SU-DHL-6 (cell line): ENCODE data around the gene HMCES.

ENCODE experiments used
- H2AFZ ChIP-seq: fragments of 200-600 bp; sonication (generic); 2 replicates; pipeline ENCODE4 v1.6.1; 2014; ENCODE audit warnings: low read depth, mild to moderate bottlenecking, moderate library complexity, mixed read lengths, antibody characterized with exemption, low read length; ENCODE audit not compliant: severe bottlenecking
- H3F3A ChIP-seq: fragments of 200-600 bp; shearing (Covaris generic); 2 replicates; pipeline ENCODE4 v1.6.0; 2016; ENCODE audit warnings: antibody characterized with exemption, mild to moderate bottlenecking; ENCODE audit not compliant: insufficient read depth
- H3K27ac ChIP-seq: fragments of 200-600 bp; sonication (generic); 2 replicates; pipeline ENCODE4 v1.5.1; 2016; ENCODE audit warnings: low read depth, mild to moderate bottlenecking, low read length, moderate library complexity, mixed read lengths
- H3K27me3 ChIP-seq: fragments of 200-600 bp; sonication (generic), shearing (Covaris generic); 2 replicates; pipeline ENCODE4 v1.6.0; 2014; ENCODE audit warnings: mild to moderate bottlenecking, low read length
- H3K36me3 ChIP-seq: fragments of 200-600 bp; sonication (generic); 2 replicates; pipeline ENCODE4 v1.6.1; 2014; ENCODE audit warnings: mild to moderate bottlenecking, low read length, mixed read lengths
- H3K4me2 ChIP-seq: fragments of 300-600, 200-600 bp; shearing (Covaris generic), sonication (generic); 2 replicates; pipeline ENCODE4 v1.6.0; 2014; ENCODE audit warnings: low read length, low read depth, mild to moderate bottlenecking; ENCODE audit not compliant: poor library complexity, severe bottlenecking
- H3K4me3 ChIP-seq: fragments of 200-600 bp; sonication (generic); 2 replicates; pipeline ENCODE4 v1.5.1; 2014; ENCODE audit warnings: antibody characterized with exemption, low read length, mild to moderate bottlenecking, mixed read lengths; ENCODE audit not compliant: insufficient read depth, poor library complexity, severe bottlenecking
- H3K79me2 ChIP-seq: fragments of 200-600 bp; sonication (generic); 2 replicates; pipeline ENCODE4 v1.6.1; 2014; ENCODE audit warnings: mild to moderate bottlenecking, low read length, moderate library complexity; ENCODE audit not compliant: insufficient read depth
- H3K9ac ChIP-seq: fragments of 200-600 bp; sonication (generic); 2 replicates; pipeline ENCODE4 v1.7.0; 2014; ENCODE audit warnings: mild to moderate bottlenecking, low read length
- H3K9me2 ChIP-seq: fragments of 200-600 bp; sonication (generic); replicated peaks from 2 replicates; pipeline ENCODE4 v1.6.1; 2014; ENCODE audit warnings: low read length; ENCODE audit not compliant: insufficient read depth
- H3K9me3 ChIP-seq: fragments of 200-600 bp; sonication (generic); 2 replicates; pipeline ENCODE4 v1.6.1; 2014; ENCODE audit warnings: low read length, mixed read lengths; ENCODE audit not compliant: insufficient read depth
- H4K20me1 ChIP-seq: fragments of 200-600 bp; sonication (generic); 2 replicates; pipeline ENCODE4 v1.6.1; 2014; ENCODE audit warnings: low read depth, mild to moderate bottlenecking, antibody characterized with exemption, low read length, moderate library complexity, mixed read lengths
- EZH2phosphoT487 ChIP-seq: fragments of 200-600 bp; sonication (generic), shearing (Covaris generic); conservative IDR thresholded peaks from 2 replicates; pipeline ENCODE4 v1.6.1; 2018; ENCODE audit warnings: mild to moderate bottlenecking, antibody characterized with exemption, low read length, moderate library complexity, mixed read lengths
- TF ChIP-seq, protein P1 (sequence below): fragments of 200-600 bp; sonication (generic); IDR thresholded peaks from one replicate; pipeline ENCODE4 v1.5.1; 2017; ENCODE audit warnings: antibody characterized with exemption, mild to moderate bottlenecking, low read length, moderate library complexity; ENCODE audit not compliant: insufficient read depth, poor library complexity, severe bottlenecking

HMCES gene

DNA sequence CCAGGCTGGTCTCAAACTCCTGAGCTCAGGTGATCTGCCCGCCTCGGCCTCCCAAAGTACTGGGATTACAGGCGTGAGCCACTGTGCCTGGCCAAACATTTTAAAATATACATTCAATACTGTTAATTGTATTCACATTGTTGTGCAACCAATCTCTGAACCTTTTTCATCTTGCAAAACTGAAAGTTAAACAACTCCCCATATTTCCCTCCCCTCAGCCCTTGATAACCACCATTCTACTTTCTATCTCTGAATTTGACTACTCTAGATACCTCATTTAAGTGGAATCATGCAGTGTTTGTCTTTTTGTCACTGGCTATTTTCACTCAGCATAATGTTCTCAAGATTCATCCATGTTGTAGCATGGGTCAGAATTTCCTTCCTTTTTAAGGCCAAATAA lies 30.0 kb downstream of the HMCES start:
- Histone ChIP-seq H3K4me3 (no peak overlapping the region), H4K20me1 (no peaks in the 10 kb centered on the region), H3K27me3 (no peaks in the 10 kb centered on the region), H3K36me3 (peaks cover 3% of the 10 kb centered on the region; the same call in 1 of the 2 replicates), H3K9ac (no peak overlapping the region), H3F3A (no peaks in the 10 kb centered on the region), H3K4me2 (no peak overlapping the region), H3K9me3 (no peaks in the 10 kb centered on the region), H3K9me2 (no peaks in the 10 kb centered on the region), H3K27ac (no peak overlapping the region), H2AFZ (no peak overlapping the region), H3K79me2 (no peaks in the 10 kb centered on the region)
- no peak for TF ChIP-seq EZH2phosphoT487
- TF ChIP-seq, protein P1, sequence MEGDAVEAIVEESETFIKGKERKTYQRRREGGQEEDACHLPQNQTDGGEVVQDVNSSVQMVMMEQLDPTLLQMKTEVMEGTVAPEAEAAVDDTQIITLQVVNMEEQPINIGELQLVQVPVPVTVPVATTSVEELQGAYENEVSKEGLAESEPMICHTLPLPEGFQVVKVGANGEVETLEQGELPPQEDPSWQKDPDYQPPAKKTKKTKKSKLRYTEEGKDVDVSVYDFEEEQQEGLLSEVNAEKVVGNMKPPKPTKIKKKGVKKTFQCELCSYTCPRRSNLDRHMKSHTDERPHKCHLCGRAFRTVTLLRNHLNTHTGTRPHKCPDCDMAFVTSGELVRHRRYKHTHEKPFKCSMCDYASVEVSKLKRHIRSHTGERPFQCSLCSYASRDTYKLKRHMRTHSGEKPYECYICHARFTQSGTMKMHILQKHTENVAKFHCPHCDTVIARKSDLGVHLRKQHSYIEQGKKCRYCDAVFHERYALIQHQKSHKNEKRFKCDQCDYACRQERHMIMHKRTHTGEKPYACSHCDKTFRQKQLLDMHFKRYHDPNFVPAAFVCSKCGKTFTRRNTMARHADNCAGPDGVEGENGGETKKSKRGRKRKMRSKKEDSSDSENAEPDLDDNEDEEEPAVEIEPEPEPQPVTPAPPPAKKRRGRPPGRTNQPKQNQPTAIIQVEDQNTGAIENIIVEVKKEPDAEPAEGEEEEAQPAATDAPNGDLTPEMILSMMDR: no peak

- Histone ChIP-seq H2AFZ (no peak overlapping the region), H3K27ac (no peak overlapping the region), H3K4me2 (no peak overlapping the region), H3K9me3 (no peaks in the 10 kb centered on the region), H3K36me3 (no peaks in the 10 kb centered on the region), H3K9me2 (no peaks in the 10 kb centered on the region), H3K27me3 (no peaks in the 10 kb centered on the region), H3K9ac (no peak overlapping the region), H4K20me1 (no peaks in the 10 kb centered on the region), H3K79me2 (no peaks in the 10 kb centered on the region), H3F3A (no peaks in the 10 kb centered on the region), H3K4me3 (no peak overlapping the region)
- no peak for TF ChIP-seq EZH2phosphoT487
- TF ChIP-seq, protein P1: no peak
Observed at GRCh38 chr3:129310111-129311011, 31.7 kb downstream of the HMCES start.

DNA sequence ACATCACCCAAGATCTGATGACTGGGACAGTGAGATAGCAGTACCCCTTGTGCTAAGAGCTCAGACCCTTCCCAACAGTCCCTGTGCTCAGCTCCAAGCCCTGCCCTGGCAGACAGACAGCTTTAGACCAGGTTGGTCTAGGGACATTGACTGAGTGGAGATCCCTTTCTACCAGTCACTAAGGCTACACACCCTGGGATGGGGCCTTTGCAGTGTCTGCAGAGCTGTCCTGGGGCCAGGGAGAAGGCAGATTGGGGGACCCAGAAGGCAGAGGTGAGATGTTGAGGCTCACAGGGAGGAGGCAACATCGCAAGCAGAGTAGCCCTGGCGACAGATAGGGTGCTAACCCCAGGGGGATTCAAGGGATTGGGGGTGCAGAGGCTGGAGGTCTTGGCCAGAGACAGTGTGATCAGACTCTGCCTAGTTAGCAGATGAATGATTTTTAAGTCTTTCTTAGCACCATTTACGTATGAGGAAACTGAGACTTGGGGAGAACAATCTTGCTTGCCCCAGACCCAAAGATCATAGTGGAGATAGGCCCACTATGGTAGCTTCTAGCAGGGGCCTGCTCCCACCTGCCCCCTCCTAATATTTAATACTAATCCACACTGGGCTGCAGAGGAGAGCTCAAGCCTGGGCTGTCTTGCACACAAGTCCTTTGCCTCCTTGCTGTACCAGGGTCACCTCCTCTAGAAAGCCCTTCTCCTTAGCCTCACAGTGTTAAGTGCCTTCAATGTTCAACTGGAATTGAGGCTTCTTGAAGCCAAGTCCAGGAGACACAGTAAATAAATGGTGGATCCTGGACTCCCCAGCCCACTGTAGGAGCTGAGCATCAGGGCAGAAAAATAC lies 32.6 kb downstream of the HMCES start:
- Histone ChIP-seq H2AFZ (no peak overlapping the region), H3K4me2 (no peak overlapping the region), H3K36me3 (no peaks in the 10 kb centered on the region), H3K9ac (no peak overlapping the region), H3K9me2 (no peaks in the 10 kb centered on the region), H3K27ac (no peak overlapping the region), H4K20me1 (no peaks in the 10 kb centered on the region), H3K9me3 (no peaks in the 10 kb centered on the region), H3K4me3 (no peak overlapping the region), H3K27me3 (no peaks in the 10 kb centered on the region), H3F3A (no peaks in the 10 kb centered on the region), H3K79me2 (no peaks in the 10 kb centered on the region)
- TF ChIP-seq, protein P1: no peak
- no peak for TF ChIP-seq EZH2phosphoT487
